22Rv1 (cell line): ENCODE measurements around the gene HOXC4.

Experiments used
- H3K27ac ChIP-seq: fragments of 450-650 bp; 2 replicates; pipeline ENCODE4 v1.5.1; 2017
- CTCF ChIP-seq: fragments of 450-650 bp; IDR thresholded peaks from 2 replicates; pipeline ENCODE4 v1.5.1; 2017; ENCODE audit warnings: mild to moderate bottlenecking
- ZFX ChIP-seq: fragments of 450-650 bp; IDR thresholded peaks from 2 replicates; pipeline ENCODE4 v1.6.1; 2017; ENCODE audit warnings: antibody characterized with exemption, borderline replicate concordance

Gene HOXC4

DNA sequence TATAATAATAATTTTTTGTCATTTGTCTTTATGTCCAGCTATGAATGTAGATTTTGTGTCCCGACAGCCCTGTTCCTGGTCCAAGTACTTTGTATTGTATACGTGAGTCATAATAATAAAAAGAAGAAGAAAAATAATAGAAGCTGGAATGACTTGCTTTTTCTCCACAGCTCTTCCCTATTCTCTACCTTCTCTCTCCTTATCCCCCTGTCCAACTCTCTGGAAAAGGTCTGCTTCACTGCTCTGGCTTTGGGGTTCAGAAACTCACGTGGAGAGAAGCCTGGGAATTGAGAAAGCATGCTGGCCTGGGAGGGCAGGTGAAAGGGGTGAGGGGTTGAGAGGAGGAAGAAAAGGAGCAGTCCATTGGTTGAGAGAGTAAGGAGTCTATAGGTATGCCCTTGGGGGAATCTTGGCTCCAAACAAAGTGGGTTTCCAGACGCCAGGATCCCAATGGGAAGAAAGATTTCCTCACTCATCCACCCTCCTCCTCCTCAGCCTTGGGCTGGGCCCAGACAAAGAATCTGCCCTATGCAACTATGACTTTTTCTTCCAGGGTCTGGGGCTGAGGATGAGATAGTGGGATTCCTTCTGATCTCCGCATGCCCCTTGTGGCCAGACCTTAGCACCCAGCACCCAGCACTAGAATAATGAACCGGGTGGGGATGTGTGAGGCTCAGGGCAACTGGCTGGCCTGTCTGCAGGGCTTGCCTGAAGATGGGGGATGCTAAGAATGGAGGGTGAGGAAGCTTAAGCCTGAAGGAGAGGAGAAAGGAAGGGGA, 40.8 kb upstream of the HOXC4 start:
- TF ChIP-seq ZFX (no peak), CTCF (peak; percentile 16; the same call in 1 of the 2 replicates)
- no peak overlapping the region for H3K27ac ChIP-seq

- TF ChIP-seq ZFX (no peak), CTCF (no peak)
- no peak overlapping the region for H3K27ac ChIP-seq
Measured at GRCh38 chr12:54014377-54015017, 39.1 kb upstream of the HOXC4 start.

DNA sequence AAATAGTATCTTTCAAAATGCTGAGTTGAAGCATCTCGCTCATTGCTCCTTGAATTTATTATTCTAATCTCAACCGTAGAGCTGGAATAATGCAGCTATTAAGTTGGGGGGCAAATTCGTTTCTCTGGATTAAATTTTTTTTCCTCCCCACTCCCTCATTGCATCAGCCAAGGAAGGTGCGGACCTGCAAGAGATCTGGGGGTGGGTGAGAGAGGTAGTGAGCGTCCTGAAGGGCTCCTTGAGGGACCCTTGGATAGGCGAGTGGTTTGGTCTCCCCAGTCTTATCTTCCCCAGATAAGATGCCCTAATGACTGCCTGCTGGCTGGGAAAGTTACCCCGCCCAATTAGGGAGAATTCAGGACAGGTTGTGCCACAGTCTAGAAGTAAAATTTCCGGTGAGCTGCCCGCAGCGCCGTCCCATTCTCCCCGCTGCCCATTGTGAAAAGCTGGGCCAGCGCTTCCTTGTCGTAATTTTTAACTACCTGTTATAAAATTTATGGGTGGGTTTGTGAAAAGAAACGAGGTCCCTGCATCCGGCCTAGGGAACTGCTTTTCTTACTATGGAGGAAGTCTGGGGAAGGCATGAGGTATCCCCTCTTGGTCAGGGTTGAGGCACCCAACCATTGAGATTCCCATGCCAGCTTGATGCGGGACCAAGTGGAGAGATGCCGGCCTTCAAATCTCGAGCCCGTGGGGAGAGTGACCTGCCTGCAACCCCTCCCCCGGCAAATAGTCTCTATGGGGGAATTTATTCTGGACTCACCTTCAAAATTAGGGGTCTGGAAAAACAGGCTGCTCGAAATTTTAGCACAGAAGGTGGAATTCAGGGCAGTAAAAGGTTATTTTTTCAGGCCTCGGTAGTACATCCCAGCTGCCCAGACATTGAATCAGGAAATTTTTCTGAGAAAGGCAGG, 38.4 kb upstream of the HOXC4 start:
- no peak for TF ChIP-seq CTCF
- no peak for TF ChIP-seq ZFX
- H3K27ac ChIP-seq, result peak overlapping the region; percentile 83

- peak overlapping the region; percentile 83 for H3K27ac ChIP-seq
Measured at GRCh38 chr12:54016051-54016450, 37.6 kb upstream of the HOXC4 start.

DNA sequence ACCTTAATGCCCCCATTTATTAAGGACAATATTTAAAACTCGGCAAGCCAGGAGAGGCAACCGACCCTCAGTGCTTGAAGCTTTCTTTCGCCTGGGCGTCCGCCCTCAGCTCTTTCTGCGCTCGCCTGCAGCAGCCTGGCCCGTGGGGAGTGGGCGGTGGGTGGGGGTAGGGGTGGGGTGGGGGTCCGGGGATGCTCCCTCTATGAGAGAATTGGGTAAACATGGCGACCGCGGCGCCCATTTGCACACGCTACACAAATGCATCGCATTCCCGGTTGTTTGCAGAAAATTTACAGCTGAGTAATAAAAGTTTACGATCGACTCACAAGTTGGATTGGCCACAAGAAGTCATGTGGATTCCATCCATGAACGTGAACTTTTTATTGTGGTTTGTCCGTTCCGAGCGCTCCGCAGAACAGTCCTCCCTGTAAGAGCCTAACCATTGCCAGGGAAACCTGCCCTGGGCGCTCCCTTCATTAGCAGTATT, 37.1 kb upstream of the HOXC4 start:
- peak overlapping the region; percentile 83 for H3K27ac ChIP-seq
- TF ChIP-seq ZFX (no peak), CTCF (no peak)

More at GRCh38 chr12:54016051-54016450, 37.6 kb upstream of the HOXC4 start:
- TF ChIP-seq ZFX (no peak), CTCF (no peak)

- TF ChIP-seq CTCF, result peak; percentile 41
- no peak for TF ChIP-seq ZFX
- peak overlapping the region; percentile 83 for H3K27ac ChIP-seq
Measured at GRCh38 chr12:54017027-54017788, 36.4 kb upstream of the HOXC4 start.
